ENCODE data around the gene FBXW8.

DNA sequence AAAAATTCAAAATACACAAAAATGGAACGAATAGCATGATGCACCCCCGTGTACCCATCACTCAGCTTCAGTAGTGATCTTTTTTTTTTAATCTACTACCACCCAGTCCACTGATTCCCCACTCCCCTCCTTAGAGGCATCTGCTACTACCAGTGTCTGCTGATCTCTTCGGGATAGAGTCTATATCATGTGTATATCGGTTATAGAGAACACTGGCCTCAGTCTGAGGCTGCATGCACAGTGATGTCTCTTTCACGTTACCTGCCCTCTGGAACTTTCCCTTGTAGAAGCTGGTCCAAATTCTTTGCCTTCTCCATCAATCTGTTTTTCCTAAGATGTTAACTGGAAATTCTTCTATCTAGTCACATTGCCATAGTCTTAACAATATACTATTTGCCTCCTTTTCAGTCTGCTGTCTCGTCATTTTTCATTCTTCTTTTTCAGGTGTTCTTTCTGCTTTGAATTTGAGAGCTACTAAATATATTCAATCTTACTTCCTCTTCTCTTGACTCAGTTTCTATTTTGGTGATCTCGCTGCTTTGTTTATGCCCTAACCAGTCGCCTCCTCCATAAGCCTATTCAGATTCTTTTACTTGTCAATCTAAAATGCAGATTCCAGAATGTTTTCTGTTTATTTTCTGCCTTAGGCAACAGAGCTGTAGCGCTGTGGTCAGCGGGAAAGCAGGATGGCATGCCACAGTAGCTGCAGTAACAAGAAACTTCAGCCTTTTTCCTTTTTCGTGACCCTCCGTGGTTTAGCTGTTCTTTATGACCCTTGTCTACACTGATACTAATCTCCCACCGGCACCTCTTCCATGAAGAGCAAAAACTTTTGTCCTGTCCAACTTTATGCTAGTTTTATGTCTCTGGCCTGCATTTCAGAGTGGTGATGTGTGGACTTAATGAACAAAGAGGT is 67.0 kb downstream of the FBXW8 start:
- TF ChIP-seq CTCF (IDR thresholded peaks at IDR 0.05) (no peak), SP1 (CRISPR knock-in tag; conservative IDR thresholded peaks at IDR 0.05) (no peak), FOXP1 (CRISPR knock-in tag; IDR thresholded peaks at IDR 0.05; ENCODE audit: borderline replicate concordance) (no peak), NR2C2 (CRISPR knock-in tag; IDR thresholded peaks at IDR 0.05) (no peak)

Data from WTC11 (cell line).